CD14-positive monocyte (primary cell): ENCODE measurements around the gene SLC12A9. TPM values are rescaled to one million over a fixed set of nuclear protein-coding genes. Genes with fewer than 3 reads are reported as not detected.

Source experiments
- DNase-seq, 3 donors: peaks; one replicate each; pipeline ENCODE4 v3.0.0-alpha.2; 2011 to 2022
- H2AFZ ChIP-seq: 2 replicates; pipeline ENCODE4 v1.6.0; 2012; ENCODE audit warnings: mild to moderate bottlenecking, low read depth, low read length, inconsistent platforms; ENCODE audit not compliant: insufficient read depth, poor library complexity, severe bottlenecking
- H3K27ac ChIP-seq, 2 donors: 1 replicate in 1 of 2; 2 replicates in 1 of 2; pipeline ENCODE4 v1.5.1; 2012 to 2013; ENCODE audit warnings: low read length in 2 of 2, control low read depth in 1 of 2, inconsistent platforms in 1 of 2, low read depth in 1 of 2, mild to moderate bottlenecking in 1 of 2
- H3K27me3 ChIP-seq, 2 donors: one replicate each; pipeline versions ENCODE4 v1.6.0 to v1.6.1; 2011 to 2013; ENCODE audit warnings: low read length in 2 of 2; ENCODE audit not compliant: control insufficient read depth in 2 of 2, insufficient read depth in 2 of 2
- H3K36me3 ChIP-seq, 2 donors: replicated peaks in 1 of 2; 1 replicate in 1 of 2; 2 replicates in 1 of 2; pipeline versions ENCODE4 v1.5.1 to v1.6.1; 2012 to 2013; ENCODE audit warnings: low read length in 2 of 2, control low read depth in 1 of 2, inconsistent platforms in 1 of 2, mild to moderate bottlenecking in 1 of 2; ENCODE audit not compliant: insufficient read depth in 2 of 2, control insufficient read depth in 1 of 2
- H3K4me1 ChIP-seq, 2 donors: 1 replicate in 1 of 2; 2 replicates in 1 of 2; pipeline versions ENCODE4 v1.5.1 to v1.6.1; 2012 to 2013; ENCODE audit warnings: low read length in 2 of 2, control low read depth in 1 of 2, inconsistent platforms in 1 of 2, mild to moderate bottlenecking in 1 of 2, moderate library complexity in 1 of 2; ENCODE audit not compliant: insufficient read depth in 2 of 2, control insufficient read depth in 1 of 2
- H3K4me2 ChIP-seq: replicated peaks from 2 replicates; pipeline ENCODE3; 2012; ENCODE audit warnings: low read length, moderate library complexity, mild to moderate bottlenecking; ENCODE audit not compliant: poor library complexity, severe bottlenecking; ENCODE audit errors: extremely low read depth
- H3K4me3 ChIP-seq, 3 experiments: fragments of 200-600 bp in 1 of 3; sonication (generic) in 1 of 3; replicated peaks in 1 of 3; 1 replicate in 2 of 3; 2 replicates in 1 of 3; pipeline ENCODE4 v1.5.1; 2011 to 2013; ENCODE audit warnings: low read length in 3 of 3, mild to moderate bottlenecking in 3 of 3, control low read depth in 2 of 3, low read depth in 2 of 3, inconsistent platforms in 1 of 3, moderate library complexity in 1 of 3
- H3K79me2 ChIP-seq: 2 replicates; pipeline ENCODE4 v1.6.0; 2012; ENCODE audit warnings: mild to moderate bottlenecking, control low read depth, inconsistent platforms, low read length, moderate library complexity; ENCODE audit not compliant: insufficient read depth
- H3K9ac ChIP-seq: 2 replicates; pipeline ENCODE4 v1.6.0; 2017; ENCODE audit warnings: low read length, mild to moderate bottlenecking; ENCODE audit not compliant: insufficient read depth, poor library complexity, severe bottlenecking
- H3K9me3 ChIP-seq, 2 donors: replicated peaks in 1 of 2; 1 replicate in 1 of 2; 2 replicates in 1 of 2; pipeline versions ENCODE4 v1.5.1 to v1.6.1; 2012 to 2013; ENCODE audit warnings: low read length in 2 of 2, control low read depth in 1 of 2; ENCODE audit not compliant: control insufficient read depth in 1 of 2, insufficient read depth in 1 of 2
- H4K20me1 ChIP-seq: 2 replicates; pipeline ENCODE4 v1.6.0; 2012; ENCODE audit warnings: mild to moderate bottlenecking, low read length, control low read depth, moderate library complexity; ENCODE audit not compliant: insufficient read depth
- H3K27ac Mint-ChIP-seq, 7 donors: one replicate each; pipeline ENCODE4 v1.8.0; 2020; ENCODE audit warnings: mild to moderate bottlenecking in 7 of 7, mixed read lengths in 7 of 7, moderate library complexity in 6 of 7, inconsistent platforms in 2 of 7
- H3K27me3 Mint-ChIP-seq, 3 donors: one replicate each; pipeline ENCODE4 v1.8.0; 2021 to 2022; ENCODE audit warnings: low read depth in 3 of 3, mild to moderate bottlenecking in 3 of 3, mixed read lengths in 3 of 3, moderate library complexity in 3 of 3, inconsistent platforms in 1 of 3
- H3K36me3 Mint-ChIP-seq, 2 donors: one replicate each; pipeline ENCODE4 v1.8.0; 2020; ENCODE audit warnings: mixed read lengths in 2 of 2, inconsistent platforms in 1 of 2, mild to moderate bottlenecking in 1 of 2
- H3K4me1 Mint-ChIP-seq: one replicate; pipeline ENCODE4 v1.8.0; 2020; ENCODE audit warnings: mild to moderate bottlenecking, mixed read lengths
- H3K4me3 Mint-ChIP-seq, 2 donors: one replicate each; pipeline ENCODE4 v1.8.0; 2020; ENCODE audit warnings: mild to moderate bottlenecking in 2 of 2, mixed read lengths in 2 of 2, moderate library complexity in 1 of 2
- H3K9me3 Mint-ChIP-seq, 7 donors: one replicate each; pipeline ENCODE4 v1.8.0; 2020 to 2022; ENCODE audit warnings: mixed read lengths in 7 of 7, mild to moderate bottlenecking in 6 of 7, moderate library complexity in 6 of 7, inconsistent platforms in 2 of 7
- WGBS: methylation state at CpG from one replicate; pipeline ENCODE4 v1.1.5; 2013; ENCODE audit warnings: missing lambda C conversion rate; ENCODE audit not compliant: insufficient coverage; 5-methylcytosine and 5-hydroxymethylcytosine counted together
- intact Hi-C, 2 donors: fragments of 100-400 bp; cut with micrococcal nuclease; formaldehyde crosslinking; loops; one replicate each; pipeline versions ENCODE4 v1.15.0 to v1.15.1; 2023
- polyA plus RNA-seq, 3 donors: library from polyadenylated mRNA; depleted of rRNA in 1 of 3; unstranded in 2 of 3; stranded (reverse) in 1 of 3; fragments of 300-500 nt in 2 of 3; fragments of >200 nt in 1 of 3; fragmentation: Illumina TruSeq in 2 of 3; gene quantifications; 1 replicate in 2 of 3; 2 replicates in 1 of 3; pipeline ENCODE4 v1.2.3, GENCODE V29; 2012 to 2021
- TF ChIP-seq, protein P1 (sequence below): fragments of 200-600 bp; IDR thresholded peaks from one replicate; pipeline ENCODE4 v1.8.0; 2022; ENCODE audit warnings: antibody characterized with exemption, mild to moderate bottlenecking

SLC12A9 gene
- polyA plus RNA-seq, 3 donors, result 18.8 to 119 (median 19.3) TPM

DNA sequence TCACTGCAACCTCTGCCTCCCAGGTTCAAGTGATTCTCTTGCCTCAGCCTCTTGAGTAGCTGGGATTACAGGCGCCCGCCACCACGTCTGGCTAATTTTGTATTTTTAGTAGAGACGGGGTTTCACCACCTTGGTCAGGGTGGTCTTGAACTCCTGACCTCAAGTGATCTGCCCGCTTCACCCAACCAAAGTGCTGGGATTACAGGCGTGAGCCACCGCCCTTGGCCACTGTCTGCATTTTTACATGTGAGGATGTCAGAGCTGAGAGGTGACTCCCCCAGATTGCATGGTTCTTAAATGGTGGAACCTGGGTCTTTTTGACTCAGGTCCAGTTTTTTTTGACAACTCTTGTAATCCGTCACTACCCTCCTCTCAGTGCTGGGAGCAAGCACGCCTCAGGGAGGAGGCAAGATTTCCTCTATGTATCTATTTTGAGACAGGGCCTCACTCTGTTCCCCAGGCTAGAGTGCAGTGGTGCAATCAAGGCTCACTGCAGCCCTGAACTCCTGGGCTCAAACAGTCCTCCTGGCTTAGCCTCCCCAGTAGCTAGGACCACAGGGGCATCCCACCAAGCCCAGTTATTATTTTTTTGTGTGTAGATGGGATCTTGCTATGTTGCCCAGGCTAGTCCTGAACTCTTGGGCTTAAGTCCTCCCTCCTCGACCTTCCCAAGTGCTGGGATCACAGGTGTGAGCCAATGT lies 21.2 kb downstream of the SLC12A9 start:
- 74% methylated on average over 8 of the region's 10 CpGs for WGBS
- H3K27me3 ChIP-seq, result no peaks in the 10 kb centered on the region
- H2AFZ ChIP-seq, result peak overlapping the region; percentile 94
- H3K36me3 ChIP-seq, result peaks cover 0 to 13% of the 10 kb centered on the region in 2 donors
- Mint-ChIP-seq H3K27me3 (peaks cover 0 to 8% (median 0%) of the 10 kb centered on the region in 3 donors), H3K4me3 (peak overlapping the region; percentile 97), H3K36me3 (peaks cover 36 to 41% of the 10 kb centered on the region in 2 donors), H3K9me3 (peaks cover 0 to 3% (median 0%) of the 10 kb centered on the region in 7 donors), H3K4me1 (peaks cover 29% of the 10 kb centered on the region), H3K27ac (peak overlapping the region in 6 of 7 donors; percentile 15 to 98 (median 95))
- peak overlapping the region; percentile 79 to 94 for H3K27ac ChIP-seq
- intact Hi-C loops, result no loop called here
- TF ChIP-seq, protein P1, sequence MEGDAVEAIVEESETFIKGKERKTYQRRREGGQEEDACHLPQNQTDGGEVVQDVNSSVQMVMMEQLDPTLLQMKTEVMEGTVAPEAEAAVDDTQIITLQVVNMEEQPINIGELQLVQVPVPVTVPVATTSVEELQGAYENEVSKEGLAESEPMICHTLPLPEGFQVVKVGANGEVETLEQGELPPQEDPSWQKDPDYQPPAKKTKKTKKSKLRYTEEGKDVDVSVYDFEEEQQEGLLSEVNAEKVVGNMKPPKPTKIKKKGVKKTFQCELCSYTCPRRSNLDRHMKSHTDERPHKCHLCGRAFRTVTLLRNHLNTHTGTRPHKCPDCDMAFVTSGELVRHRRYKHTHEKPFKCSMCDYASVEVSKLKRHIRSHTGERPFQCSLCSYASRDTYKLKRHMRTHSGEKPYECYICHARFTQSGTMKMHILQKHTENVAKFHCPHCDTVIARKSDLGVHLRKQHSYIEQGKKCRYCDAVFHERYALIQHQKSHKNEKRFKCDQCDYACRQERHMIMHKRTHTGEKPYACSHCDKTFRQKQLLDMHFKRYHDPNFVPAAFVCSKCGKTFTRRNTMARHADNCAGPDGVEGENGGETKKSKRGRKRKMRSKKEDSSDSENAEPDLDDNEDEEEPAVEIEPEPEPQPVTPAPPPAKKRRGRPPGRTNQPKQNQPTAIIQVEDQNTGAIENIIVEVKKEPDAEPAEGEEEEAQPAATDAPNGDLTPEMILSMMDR, result no peak
- H3K9me3 ChIP-seq, result no peaks in the 10 kb centered on the region
- H3K9ac ChIP-seq, result peak overlapping the region; percentile 90
- peaks cover 35% of the 10 kb centered on the region for H4K20me1 ChIP-seq
- H3K79me2 ChIP-seq, result peaks cover 38% of the 10 kb centered on the region
- H3K4me1 ChIP-seq, result peaks cover 22 to 34% of the 10 kb centered on the region in 2 donors
- H3K4me3 ChIP-seq, result peak overlapping the region in 1 of 3 experiments; percentile 98
- peak overlapping the region; percentile 95 for H3K4me2 ChIP-seq
- no peak for DNase-seq

DNA sequence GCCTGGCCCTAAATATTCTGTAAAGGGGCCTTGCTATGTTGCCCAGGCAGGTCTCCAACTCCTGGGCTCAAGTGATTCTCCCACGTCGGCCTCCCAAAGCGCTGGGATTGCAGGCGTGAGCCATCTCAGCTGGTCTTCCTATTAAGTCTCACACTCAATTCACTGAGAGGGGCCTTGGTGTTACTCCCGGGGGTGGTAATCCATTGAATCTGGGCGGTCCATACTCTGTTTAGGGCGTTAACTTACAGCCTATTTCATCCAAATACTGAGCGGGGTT lies 21.7 kb downstream of the SLC12A9 start:
- peaks cover 41 to 46% of the 10 kb centered on the region in 2 donors for H3K36me3 Mint-ChIP-seq
- H3K4me1 Mint-ChIP-seq, result peaks cover 29% of the 10 kb centered on the region
- Histone ChIP-seq H3K4me3 (peak overlapping the region; percentile 68 to 98 (median 76)), H2AFZ (peak overlapping the region; percentile 94), H3K79me2 (peaks cover 43% of the 10 kb centered on the region), H3K9ac (peak overlapping the region; percentile 90), H3K36me3 (peaks cover 0 to 18% of the 10 kb centered on the region in 2 donors), H3K27me3 (no peaks in the 10 kb centered on the region), H3K4me2 (peak overlapping the region; percentile 95), H4K20me1 (peaks cover 40% of the 10 kb centered on the region), H3K4me1 (peaks cover 22 to 31% of the 10 kb centered on the region in 2 donors), H3K27ac (peak overlapping the region; percentile 79 to 94), H3K9me3 (no peaks in the 10 kb centered on the region)
- TF ChIP-seq, protein P1, result no peak
- peak overlapping the region; percentile 97 for H3K4me3 Mint-ChIP-seq
- H3K27ac Mint-ChIP-seq, result peak overlapping the region; percentile 92 to 98 (median 95)
- H3K9me3 Mint-ChIP-seq, result peaks cover 0 to 3% (median 0%) of the 10 kb centered on the region in 7 donors
- intact Hi-C loops, result no loop called here
- DNase-seq, result no peak
- H3K27me3 Mint-ChIP-seq, result peaks cover 0 to 8% (median 0%) of the 10 kb centered on the region in 3 donors
- 76% methylated on average over 5 of the region's 8 CpGs for WGBS
